Measurements from ENCODE around the gene C19orf67.

DNA sequence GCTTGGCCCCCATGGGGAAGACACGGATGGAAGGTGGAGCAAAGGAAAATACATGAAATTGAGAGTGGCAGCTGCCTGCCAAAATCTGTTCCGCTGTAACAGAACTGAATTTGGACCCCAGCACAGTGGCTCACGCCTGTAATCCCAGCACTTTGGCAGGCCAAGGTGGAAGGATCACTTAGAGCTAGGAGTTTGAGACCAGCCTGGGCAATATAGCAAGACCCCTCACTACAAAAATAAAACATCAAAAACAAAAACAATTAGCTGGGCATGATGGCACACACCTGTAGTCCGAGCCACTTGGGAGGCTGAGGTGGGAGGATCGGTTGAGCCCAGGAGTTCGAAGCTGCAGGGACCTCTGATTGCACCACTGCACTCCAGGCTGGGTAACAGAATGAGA is 33.1 kb downstream of the C19orf67 start:
- TF ChIP-seq CTCF (IDR thresholded peaks at IDR 0.05) (no peak), POLR2A (IDR thresholded peaks at IDR 0.05) (no peak)

Data from body of pancreas (tissue), 4 donors.